Psoas muscle (tissue), 8 donors: ENCODE measurements around the gene SH3GL1. TPM values are rescaled to one million over a fixed set of nuclear protein-coding genes. Genes with fewer than 3 reads are reported as not detected.

Experiments used
- ATAC-seq, 4 donors: fragments of 200-7000 bp; cut with Tn5 transposase; one replicate each; pipeline ENCODE4 v1.9.1; 2020; ENCODE audit warnings: moderate library complexity in 3 of 4, mild to moderate bottlenecking in 2 of 4
- DNase-seq, 2 donors: peaks; one replicate each; pipeline ENCODE4 v3.0.0-alpha.2; 2020
- H3K27ac ChIP-seq: fragments of 200-600 bp; one replicate; pipeline ENCODE4 v1.8.0; 2022
- H3K27me3 ChIP-seq, 3 donors: fragments of 200-600 bp in 1 of 3; one replicate each; pipeline versions ENCODE4 v1.6.1 to v1.8.0; 2013 to 2022; ENCODE audit warnings: low read length in 2 of 3, mild to moderate bottlenecking in 2 of 3, moderate library complexity in 1 of 3; ENCODE audit not compliant: insufficient read depth in 3 of 3
- H3K36me3 ChIP-seq, 2 donors: fragments of 200-600 bp in 1 of 2; one replicate each; pipeline versions ENCODE4 v1.6.1 to v1.8.0; 2013 to 2022; ENCODE audit warnings: low read depth in 1 of 2, mild to moderate bottlenecking in 1 of 2, moderate library complexity in 1 of 2; ENCODE audit not compliant: insufficient read depth in 1 of 2
- H3K4me1 ChIP-seq: fragments of 200-600 bp; one replicate; pipeline ENCODE4 v1.8.0; 2022
- H3K4me3 ChIP-seq: fragments of 200-600 bp; one replicate; pipeline ENCODE4 v1.8.0; 2022; ENCODE audit warnings: mild to moderate bottlenecking
- H3K9me3 ChIP-seq: fragments of 200-600 bp; one replicate; pipeline ENCODE4 v1.8.0; 2022
- CTCF ChIP-seq: fragments of 200-600 bp; IDR thresholded peaks from one replicate; pipeline ENCODE4 v1.8.0; 2022; ENCODE audit warnings: antibody characterized with exemption
- WGBS, 3 donors: extraction: QIAGEN DNeasy Blood & Tissue Kit; methylation state at CpG; one replicate each; pipeline versions ENCODE4 v1.1.6 to v1.1.7; 2013; 5-methylcytosine and 5-hydroxymethylcytosine counted together
- intact Hi-C, 2 donors: fragments of 100-400 bp; cut with DNase I; formaldehyde crosslinking; loops; one replicate each; pipeline versions ENCODE4 v1.11.0 to v1.14.2; 2022
- polyA plus RNA-seq, 3 donors: library from polyadenylated mRNA; stranded (reverse); fragments of 200-250 nt; gene quantifications; one replicate each; pipeline ENCODE4 v1.2.3, GENCODE V29; 2013
- total RNA-seq, 4 donors: library from RNA; stranded (reverse); fragmentation: NEBNext Ultra II Directional in 2 of 4; extraction: Animal tissue kit (Norgen Biotek cat#: 25700) in 2 of 4; gene quantifications; one replicate each; pipeline versions ENCODE4 v1.2.1 to v1.2.4, GENCODE V29; 2021 to 2023
- donor health status: healthy with polysubstance abuse.
- donor health status: DM: no; HTN: no; CAD: no; lungs with moderate emphysema.
- donor health status: Bipolar disorder and iron deficiency.
- donor health status: healthy.
- donor health status: DM: yes; HTN: yes; CAD: no.
- donor health status: DM: no; HTN: no; CAD: no.
- donor health status: DM: no; HTN: no; CAD: no.
- donor health status: DM: yes; HTN: yes; CAD: no.

SH3GL1 gene
- total and polyA plus RNA-seq, 7 donors, result 16.0 to 85.6 (median 23.3) TPM

- no peak for TF ChIP-seq CTCF
- H3K4me1 ChIP-seq, result peaks cover 30% of the 10 kb centered on the region
- ATAC-seq (no peak), DNase-seq (no peak)
- no peak overlapping the region for H3K27ac ChIP-seq
- no peaks in the 10 kb centered on the region for H3K27me3 ChIP-seq
- H3K36me3 ChIP-seq, result peaks cover 3 to 60% of the 10 kb centered on the region in 2 donors
- no peaks in the 10 kb centered on the region for H3K9me3 ChIP-seq
- intact Hi-C loops, result no loop called here
- H3K4me3 ChIP-seq, result no peak overlapping the region
- WGBS, 3 donors, result 89 to 92% (median 90%) methylated on average over 16 of the region's 16 CpGs
Observed at GRCh38 chr19:4365341-4365740, 35.0 kb downstream of the SH3GL1 start.

- intact Hi-C loops, result no loop called here
- H3K27ac ChIP-seq, result no peak overlapping the region
- peaks cover 3 to 76% of the 10 kb centered on the region in 2 donors for H3K36me3 ChIP-seq
- peaks cover 14% of the 10 kb centered on the region for H3K4me1 ChIP-seq
- no peak for TF ChIP-seq CTCF
- no peak overlapping the region for H3K4me3 ChIP-seq
- no peaks in the 10 kb centered on the region for H3K9me3 ChIP-seq
- 92 to 94% (median 93%) methylated on average over 26 of the region's 26 CpGs for WGBS, 3 donors
- no peak for ATAC-seq
- DNase-seq, result no peak
- H3K27me3 ChIP-seq, result no peaks in the 10 kb centered on the region
Observed at GRCh38 chr19:4363571-4364304, 36.6 kb downstream of the SH3GL1 start.

DNA sequence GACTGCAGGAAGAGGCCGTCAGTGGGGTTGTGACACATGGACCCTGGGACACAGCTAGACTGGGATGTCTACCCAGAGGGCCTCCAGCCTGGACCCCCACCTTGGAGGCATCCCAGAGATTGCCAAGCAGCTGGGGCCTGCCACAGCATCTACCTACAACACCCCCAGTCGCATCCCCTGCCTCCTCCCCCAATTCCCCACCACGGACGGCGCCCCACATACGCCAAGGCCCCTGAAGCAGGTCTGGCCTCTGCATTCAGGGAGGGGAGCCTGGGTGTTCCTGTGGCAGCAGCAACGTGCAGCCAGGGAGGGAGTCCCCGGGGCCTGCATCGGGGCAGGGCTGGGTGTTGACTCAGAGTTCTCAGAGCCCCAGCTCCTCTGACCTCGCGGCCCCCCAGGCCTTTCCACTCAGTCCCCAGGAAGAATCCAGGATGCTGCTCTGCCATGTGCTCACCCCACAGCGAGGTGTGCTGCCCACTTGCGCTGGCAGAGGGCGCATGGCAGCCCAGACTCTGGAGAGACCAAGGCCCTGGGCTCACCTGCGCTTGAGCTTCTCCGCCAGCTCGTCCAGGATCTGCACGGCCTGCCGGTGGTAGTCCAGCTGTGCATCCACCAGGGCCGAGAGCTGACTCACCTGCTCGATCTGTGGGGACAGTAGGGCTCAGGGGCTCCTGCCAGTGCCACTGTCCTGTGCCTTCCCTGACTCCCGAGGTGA is 37.4 kb downstream of the SH3GL1 start:
- H3K27me3 ChIP-seq, result no peaks in the 10 kb centered on the region
- no peaks in the 10 kb centered on the region for H3K9me3 ChIP-seq
- H3K27ac ChIP-seq, result no peak overlapping the region
- DNase-seq (no peak), ATAC-seq (no peak)
- intact Hi-C loops, result no loop called here
- no peak for TF ChIP-seq CTCF
- H3K36me3 ChIP-seq, result peaks cover 3 to 83% of the 10 kb centered on the region in 2 donors
- peaks cover 7% of the 10 kb centered on the region for H3K4me1 ChIP-seq
- WGBS, 3 donors, result 80 to 84% (median 84%) methylated on average over 19 to 22 of the region's 22 CpGs
- no peak overlapping the region for H3K4me3 ChIP-seq

- no peaks in the 10 kb centered on the region for H3K4me1 ChIP-seq
- TF ChIP-seq CTCF, result no peak
- ATAC-seq (no peak), DNase-seq (no peak)
- no peak overlapping the region for H3K27ac ChIP-seq
- H3K9me3 ChIP-seq, result no peaks in the 10 kb centered on the region
- peaks cover 3 to 85% of the 10 kb centered on the region in 2 donors for H3K36me3 ChIP-seq
- no peak overlapping the region for H3K4me3 ChIP-seq
- intact Hi-C loops, result no loop called here
- WGBS, 3 donors, result 81 to 88% (median 84%) methylated on average over 30 to 32 of the region's 32 CpGs
- no peaks in the 10 kb centered on the region for H3K27me3 ChIP-seq
Observed at GRCh38 chr19:4362101-4362828, 38.1 kb downstream of the SH3GL1 start.
